NCI-H2196 treated with DMSO at 0.1 percent for 48 hours (cell line): ENCODE results near the gene MON1B.
"Not testable (repeated sequence)": the region's sequence is repeated elsewhere in the genome, so short reads cannot be mapped to it uniquely, and the experiment has no call there.

Experiments
- DNase-seq: peaks from one replicate; lab custom pipeline; 2025; ENCODE audit not compliant: unreplicated experiment; lab: John Stamatoyannopoulos, UW

The MON1B gene

GRCh38 chr16:77190478-77191258, at the start of gene MON1B:
TSS of gene MON1B (plus strand) at chr16:77191190. CDS start at chr16:77191486, 296 bp downstream.
- peak; percentile 86 for DNase-seq

- no peak for DNase-seq
Measured at GRCh38 chr16:77143364-77143763, 47.6 kb upstream of the MON1B start.

GRCh38 chr16:77148121-77148520, 42.9 kb upstream of the MON1B start:
- no peak for DNase-seq

- no peak for DNase-seq
Measured at GRCh38 chr16:77157346-77158058, 33.5 kb upstream of the MON1B start.

- no peak for DNase-seq
Measured at GRCh38 chr16:77158293-77158692, 32.7 kb upstream of the MON1B start.

- no peak for DNase-seq
Measured at GRCh38 chr16:77165006-77165405, 26.0 kb upstream of the MON1B start.

GRCh38 chr16:77165536-77166236, 25.3 kb upstream of the MON1B start:
- DNase-seq: not testable (repeated sequence)

- no peak for DNase-seq
Measured at GRCh38 chr16:77166726-77167125, 24.3 kb upstream of the MON1B start.

- no peak for DNase-seq
Measured at GRCh38 chr16:77168901-77169300, 22.1 kb upstream of the MON1B start.

GRCh38 chr16:77169650-77170236, 21.2 kb upstream of the MON1B start:
- DNase-seq: no peak

- DNase-seq: no peak
Measured at GRCh38 chr16:77170805-77171204, 20.2 kb upstream of the MON1B start.

GRCh38 chr16:77171745-77172635, 19.0 kb upstream of the MON1B start:
- DNase-seq: peak; percentile 0

GRCh38 chr16:77172951-77173350, 18.0 kb upstream of the MON1B start:
- no peak for DNase-seq

GRCh38 chr16:77183137-77183536, 7.9 kb upstream of the MON1B start:
- no peak for DNase-seq

- DNase-seq: not testable (repeated sequence)
Measured at GRCh38 chr16:77186298-77186697, 4.7 kb upstream of the MON1B start.

- DNase-seq: no peak
Measured at GRCh38 chr16:77190190-77190477, 856 bp upstream of the MON1B start.

- DNase-seq: no peak
Measured at GRCh38 chr16:77191259-77191969, 424 bp downstream of the MON1B start.

GRCh38 chr16:77193377-77193776, 2.4 kb downstream of the MON1B start:
- DNase-seq: no peak

GRCh38 chr16:77194295-77195231, 3.6 kb downstream of the MON1B start:
- no peak for DNase-seq
